Tibial nerve (tissue), 4 donors: ENCODE measurements around the gene SETX. TPM values are rescaled to one million over a fixed set of nuclear protein-coding genes. Genes with fewer than 3 reads are reported as not detected.

ENCODE experiments used
- DNase-seq, 2 donors: peaks; one replicate each; pipeline ENCODE4 v3.0.0-alpha.2; 2019; ENCODE audit warnings: low spot score in 2 of 2
- H3K27ac ChIP-seq, 4 donors: fragments of 200-600 bp; sonication (generic) in 3 of 4; one replicate each; pipeline ENCODE4 v1.5.1; 2017 to 2019; ENCODE audit warnings: mild to moderate bottlenecking in 1 of 4
- H3K27me3 ChIP-seq, 2 donors: fragments of 200-600 bp; sonication (generic) in 1 of 2; one replicate each; pipeline versions ENCODE4 v1.5.1 to v1.6.0; 2017 to 2019
- H3K36me3 ChIP-seq, 3 donors: fragments of 200-600 bp; sonication (generic); one replicate each; pipeline ENCODE4 v1.5.1; 2018 to 2019
- H3K4me1 ChIP-seq, 4 donors: fragments of 200-600 bp; sonication (generic) in 3 of 4; one replicate each; pipeline ENCODE4 v1.5.1; 2017 to 2019
- H3K4me3 ChIP-seq, 4 donors: fragments of 200-600 bp; sonication (generic) in 3 of 4; one replicate each; pipeline ENCODE4 v1.5.1; 2017 to 2019; ENCODE audit warnings: mild to moderate bottlenecking in 1 of 4, moderate library complexity in 1 of 4
- H3K9me3 ChIP-seq, 4 donors: fragments of 200-600 bp; sonication (generic) in 3 of 4; one replicate each; pipeline ENCODE4 v1.5.1; 2017 to 2019
- CTCF ChIP-seq, 5 experiments: fragments of 200-600 bp in 3 of 5; fragments of 450-650 bp in 2 of 5; sonication (generic) in 3 of 5; IDR thresholded peaks; one replicate each; pipeline ENCODE4 v1.5.1; 2016 to 2019; ENCODE audit warnings: antibody characterized with exemption in 5 of 5, mild to moderate bottlenecking in 3 of 5, moderate library complexity in 2 of 5
- EP300 ChIP-seq, 2 donors: sonication (generic); formaldehyde crosslinking; IDR thresholded peaks; one replicate each; pipeline ENCODE4 v1.6.1; 2017; ENCODE audit warnings: antibody characterized with exemption in 2 of 2, mild to moderate bottlenecking in 1 of 2
- POLR2A ChIP-seq, 2 donors: fragments of 450-650 bp; IDR thresholded peaks; one replicate each; pipeline ENCODE4 v1.6.1; 2017; ENCODE audit warnings: antibody characterized with exemption in 2 of 2, mild to moderate bottlenecking in 2 of 2, moderate library complexity in 2 of 2
- WGBS, 2 donors: methylation state at CpG; one replicate each; pipeline ENCODE4 v1.1.5; 2018; 5-methylcytosine and 5-hydroxymethylcytosine counted together
- total RNA-seq, 4 donors: library from RNA; depleted of rRNA; stranded (reverse); fragments of >200 nt; gene quantifications; one replicate each; pipeline ENCODE4 v1.1.0, GENCODE V29; 2016

The SETX gene
- total RNA-seq, 4 donors from 2014 or later = 64.0 to 73.9 (median 65.1) TPM

GRCh38 chr9:132309056-132309455, 45.7 kb downstream of the SETX start:
- 97 to 98% methylated on average over 5 of the region's 5 CpGs for WGBS, 2 donors
- Histone ChIP-seq H3K4me3 (no peak overlapping the region), H3K4me1 (no peaks in the 10 kb centered on the region), H3K9me3 (no peaks in the 10 kb centered on the region), H3K36me3 (peaks cover 0 to 90% (median 0%) of the 10 kb centered on the region in 3 donors), H3K27ac (no peak overlapping the region), H3K27me3 (no peaks in the 10 kb centered on the region)
- no peak for DNase-seq
- no peak for TF ChIP-seq EP300 (IDR thresholded peaks at IDR 0.05)
- TF ChIP-seq POLR2A (IDR thresholded peaks at IDR 0.05) = no peak
- TF ChIP-seq CTCF (IDR thresholded peaks at IDR 0.05) = no peak

DNA sequence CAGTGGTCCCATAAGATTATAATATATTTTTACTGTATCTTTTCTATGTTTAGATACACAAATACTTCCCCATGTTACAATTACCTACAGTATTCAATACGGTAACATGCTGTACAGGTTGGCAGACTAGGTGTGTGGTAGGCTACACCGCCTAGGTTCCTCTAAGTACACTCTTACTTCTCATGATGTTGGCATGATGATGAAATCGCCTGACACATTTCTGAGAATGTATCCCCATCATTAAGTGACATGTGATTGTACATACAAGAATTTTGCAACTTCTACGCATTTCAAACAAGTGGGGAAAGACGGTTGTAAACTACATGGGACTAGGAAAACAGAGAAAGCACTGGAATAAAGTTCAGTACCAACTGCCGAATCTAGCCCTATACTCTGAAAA, 53.3 kb downstream of the SETX start:
- Histone ChIP-seq H3K9me3 (no peaks in the 10 kb centered on the region), H3K27ac (no peak overlapping the region), H3K36me3 (peaks cover 2 to 83% (median 23%) of the 10 kb centered on the region in 3 donors), H3K4me1 (no peaks in the 10 kb centered on the region), H3K27me3 (no peaks in the 10 kb centered on the region), H3K4me3 (no peak overlapping the region)
- TF ChIP-seq EP300 (IDR thresholded peaks at IDR 0.05) (no peak), POLR2A (IDR thresholded peaks at IDR 0.05) (no peak), CTCF (IDR thresholded peaks at IDR 0.05) (no peak)
- 90 to 94% methylated on average over 6 of the region's 6 CpGs for WGBS, 2 donors
- no peak for DNase-seq

GRCh38 chr9:132299221-132299620, 55.6 kb downstream of the SETX start:
- DNase-seq = no peak

DNA sequence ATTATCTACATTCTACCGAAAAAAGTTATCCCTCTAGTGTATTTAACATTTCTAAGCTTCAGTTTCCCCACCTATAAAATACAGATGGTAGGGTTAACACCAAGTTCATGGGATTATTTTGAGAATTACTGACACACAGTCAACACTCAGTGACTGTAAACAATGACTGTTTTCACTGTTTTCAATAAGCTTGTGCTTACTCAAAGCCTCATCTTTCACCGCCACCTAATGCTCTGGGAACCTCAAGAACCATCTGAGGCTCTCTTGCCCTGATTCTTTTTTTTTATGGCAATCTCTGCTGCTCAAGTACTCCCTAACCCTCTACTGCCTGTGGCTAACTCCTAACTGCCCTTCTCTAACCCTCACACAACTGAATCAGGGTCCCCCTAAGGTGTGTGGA, 59.6 kb downstream of the SETX start:
- Histone ChIP-seq H3K4me1 (no peaks in the 10 kb centered on the region), H3K4me3 (no peak overlapping the region), H3K9me3 (no peaks in the 10 kb centered on the region), H3K36me3 (peaks cover 7 to 94% (median 29%) of the 10 kb centered on the region in 3 donors), H3K27ac (no peak overlapping the region), H3K27me3 (no peaks in the 10 kb centered on the region)
- no peak for DNase-seq
- WGBS, 2 donors = 73 to 90% methylated on average over 2 of the region's 2 CpGs
- TF ChIP-seq POLR2A (IDR thresholded peaks at IDR 0.05) (no peak), CTCF (IDR thresholded peaks at IDR 0.05) (no peak), EP300 (IDR thresholded peaks at IDR 0.05) (no peak)

More at GRCh38 chr9:132299221-132299620, 55.6 kb downstream of the SETX start:
- no peaks in the 10 kb centered on the region for H3K4me1 ChIP-seq
- H3K9me3 ChIP-seq = no peaks in the 10 kb centered on the region
- H3K36me3 ChIP-seq = peaks cover 7 to 85% (median 40%) of the 10 kb centered on the region in 3 donors
- no peak overlapping the region for H3K27ac ChIP-seq
- H3K4me3 ChIP-seq = no peak overlapping the region
- no peaks in the 10 kb centered on the region for H3K27me3 ChIP-seq
- no peak for TF ChIP-seq EP300 (IDR thresholded peaks at IDR 0.05)
- TF ChIP-seq POLR2A (IDR thresholded peaks at IDR 0.05) = no peak
- no peak for TF ChIP-seq CTCF (IDR thresholded peaks at IDR 0.05)

DNA sequence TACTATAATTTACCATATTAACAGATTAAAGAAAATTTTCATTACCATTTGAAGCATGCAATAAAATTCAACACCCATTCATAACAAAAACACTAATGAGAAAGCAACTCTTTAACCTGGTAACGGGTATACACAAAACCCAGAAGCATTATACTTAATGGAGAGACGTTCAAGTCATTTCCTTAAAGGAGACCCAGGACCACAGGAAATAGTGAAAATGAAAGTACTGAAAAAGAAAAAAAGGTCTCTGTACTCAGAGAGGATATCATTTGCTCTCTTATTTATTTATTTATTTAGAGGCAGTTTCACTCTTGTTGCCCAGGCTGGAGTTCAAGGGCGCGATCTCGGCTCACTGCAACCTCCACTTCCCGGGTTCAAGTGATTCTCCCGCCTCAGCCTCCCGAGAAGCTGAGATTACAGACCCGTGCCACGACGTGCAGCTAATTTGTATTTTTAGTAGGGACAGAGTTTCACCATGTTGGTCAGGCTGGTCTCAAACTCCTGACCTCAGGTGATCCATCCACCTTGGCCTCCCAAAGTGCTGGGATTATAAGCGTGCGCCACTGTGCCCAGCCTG, 61.6 kb downstream of the SETX start:
- Histone ChIP-seq H3K4me1 (peaks cover 0 to 3% (median 0%) of the 10 kb centered on the region in 4 donors), H3K27ac (no peak overlapping the region), H3K36me3 (peaks cover 4 to 90% (median 19%) of the 10 kb centered on the region in 3 donors), H3K27me3 (no peaks in the 10 kb centered on the region), H3K4me3 (no peak overlapping the region), H3K9me3 (no peaks in the 10 kb centered on the region)
- WGBS, 2 donors = 88 to 92% methylated on average over 13 of the region's 13 CpGs
- no peak for TF ChIP-seq CTCF (IDR thresholded peaks at IDR 0.05)
- no peak for TF ChIP-seq POLR2A (IDR thresholded peaks at IDR 0.05)
- no peak for TF ChIP-seq EP300 (IDR thresholded peaks at IDR 0.05)
- DNase-seq = no peak
